ENCODE results near the gene ARHGAP20.

DNA sequence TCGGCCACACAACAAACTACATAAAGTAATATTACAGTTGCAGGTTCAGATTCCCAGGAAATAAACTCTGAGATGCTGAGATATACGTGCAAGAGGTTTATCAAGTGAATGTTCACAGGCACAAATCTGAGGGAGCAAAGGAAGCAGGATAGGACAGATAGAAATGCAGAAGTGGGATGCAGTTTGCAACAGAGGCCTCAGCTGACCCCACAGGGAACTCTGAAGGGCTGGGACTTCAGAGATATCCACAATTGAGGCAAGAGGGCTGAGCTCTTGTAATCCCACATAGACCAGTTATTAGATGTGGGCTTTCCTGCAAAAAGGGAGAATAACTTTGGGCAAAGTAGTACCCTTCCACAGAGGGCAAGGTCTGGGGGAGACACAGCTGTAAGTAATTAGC lies 25.4 kb upstream of the ARHGAP20 start:
- no peak for TF ChIP-seq POLR2A (IDR thresholded peaks at IDR 0.05)
- TF ChIP-seq, protein P1, sequence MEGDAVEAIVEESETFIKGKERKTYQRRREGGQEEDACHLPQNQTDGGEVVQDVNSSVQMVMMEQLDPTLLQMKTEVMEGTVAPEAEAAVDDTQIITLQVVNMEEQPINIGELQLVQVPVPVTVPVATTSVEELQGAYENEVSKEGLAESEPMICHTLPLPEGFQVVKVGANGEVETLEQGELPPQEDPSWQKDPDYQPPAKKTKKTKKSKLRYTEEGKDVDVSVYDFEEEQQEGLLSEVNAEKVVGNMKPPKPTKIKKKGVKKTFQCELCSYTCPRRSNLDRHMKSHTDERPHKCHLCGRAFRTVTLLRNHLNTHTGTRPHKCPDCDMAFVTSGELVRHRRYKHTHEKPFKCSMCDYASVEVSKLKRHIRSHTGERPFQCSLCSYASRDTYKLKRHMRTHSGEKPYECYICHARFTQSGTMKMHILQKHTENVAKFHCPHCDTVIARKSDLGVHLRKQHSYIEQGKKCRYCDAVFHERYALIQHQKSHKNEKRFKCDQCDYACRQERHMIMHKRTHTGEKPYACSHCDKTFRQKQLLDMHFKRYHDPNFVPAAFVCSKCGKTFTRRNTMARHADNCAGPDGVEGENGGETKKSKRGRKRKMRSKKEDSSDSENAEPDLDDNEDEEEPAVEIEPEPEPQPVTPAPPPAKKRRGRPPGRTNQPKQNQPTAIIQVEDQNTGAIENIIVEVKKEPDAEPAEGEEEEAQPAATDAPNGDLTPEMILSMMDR (IDR thresholded peaks at IDR 0.05): no peak
- TF ChIP-seq EP300 (IDR thresholded peaks at IDR 0.05): no peak

Measured in sigmoid colon (tissue), 4 donors.